A549 (cell line): Measurements from ENCODE around the gene CMPK2.

Experiments
- BHLHE40 ChIP-seq: IDR thresholded peaks from 2 replicates; pipeline ENCODE4 v1.6.1; 2012; ENCODE audit warnings: low read depth, low read length, inconsistent platforms
- CBX2 ChIP-seq: fragments of 200-600 bp; sonication (generic); IDR thresholded peaks from 2 replicates; pipeline ENCODE4 v1.6.1; 2016; ENCODE audit warnings: low read depth, mild to moderate bottlenecking, borderline replicate concordance
- CTCF ChIP-seq: fragments of >200 bp; sonication (Bioruptor Twin); formaldehyde crosslinking; IDR thresholded peaks from 3 replicates; pipeline ENCODE4 v1.5.1; 2016
- EP300 ChIP-seq, 2 experiments: fragments of >200 bp; sonication (Bioruptor Twin); formaldehyde crosslinking; IDR thresholded peaks; 2 replicates in 1 of 2; 3 replicates in 1 of 2; pipeline ENCODE4 v1.6.1; 2016 to 2017
- JUNB ChIP-seq: fragments of >200 bp; sonication (Bioruptor Twin); formaldehyde crosslinking; IDR thresholded peaks from 2 replicates; pipeline ENCODE4 v1.6.1; 2016
- KDM5A ChIP-seq: fragments of 200-600 bp; sonication (generic); IDR thresholded peaks from 2 replicates; pipeline ENCODE4 v1.6.1; 2016; ENCODE audit warnings: antibody characterized with exemption, mild to moderate bottlenecking
- NR3C1 ChIP-seq: fragments of >200 bp; sonication (Bioruptor Twin); formaldehyde crosslinking; IDR thresholded peaks from 3 replicates; pipeline ENCODE4 v1.6.1; 2017
- PHF8 ChIP-seq: fragments of 200-600 bp; sonication (generic); IDR thresholded peaks from 2 replicates; pipeline ENCODE4 v1.6.1; 2016; ENCODE audit warnings: low read depth, mild to moderate bottlenecking, antibody characterized with exemption, moderate library complexity, borderline replicate concordance
- POLR2A ChIP-seq: IDR thresholded peaks from 2 replicates; pipeline ENCODE4 v1.6.1; 2012; ENCODE audit warnings: mild to moderate bottlenecking, low read length
- RARB ChIP-seq: fragments of 250-450 bp; sonication (Bioruptor Pico); IDR thresholded peaks from 2 replicates; pipeline ENCODE4 v1.8.0; 2021; ENCODE audit warnings: mild to moderate bottlenecking, moderate library complexity
- RCOR1 ChIP-seq: fragments of 150-350 bp; IDR thresholded peaks from 2 replicates; pipeline ENCODE4 v1.6.1; 2014; ENCODE audit warnings: antibody characterized with exemption, low read length, low read depth
- REST ChIP-seq: fragments of 200-600 bp; sonication (generic); IDR thresholded peaks from 2 replicates; pipeline ENCODE4 v1.6.1; 2016; ENCODE audit warnings: antibody characterized with exemption, mild to moderate bottlenecking, moderate library complexity
- RFX5 ChIP-seq: fragments of 450-650 bp; IDR thresholded peaks from 2 replicates; pipeline ENCODE4 v1.7.1; 2014; ENCODE audit warnings: antibody characterized with exemption, mild to moderate bottlenecking, moderate library complexity
- ZSCAN20 ChIP-seq: fragments of 250-450 bp; sonication (Bioruptor Pico); IDR thresholded peaks from 2 replicates; pipeline ENCODE4 v1.8.0; 2022; ENCODE audit warnings: mild to moderate bottlenecking, moderate library complexity

DNA sequence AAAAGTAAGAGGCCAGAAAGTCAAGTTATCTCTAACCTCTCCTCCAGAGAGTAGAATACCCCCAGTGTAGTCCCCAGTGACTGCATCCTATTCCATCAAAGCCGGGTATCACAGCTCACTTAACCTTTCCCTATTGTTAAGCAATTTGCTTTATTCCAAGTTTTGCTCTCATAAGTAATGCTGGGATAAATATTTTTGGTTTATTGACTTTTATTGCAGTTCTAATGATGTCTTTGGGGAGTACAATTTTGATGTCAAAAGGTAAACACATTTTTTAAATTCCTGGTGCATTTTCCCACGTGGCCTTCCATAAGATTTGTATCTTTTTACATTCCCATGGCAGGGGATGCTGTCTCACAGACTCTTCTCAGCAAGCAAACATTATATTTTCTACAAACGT is 43.3 kb downstream of the CMPK2 start:
- TF ChIP-seq CTCF (no peak), BHLHE40 (no peak), KDM5A (no peak), RCOR1 (no peak), RARB (no peak), PHF8 (no peak), EP300 (IDR thresholded peaks at IDR 0.05) (no peak), JUNB (no peak), NR3C1 (no peak), RFX5 (no peak), ZSCAN20 (CRISPR knock-in tag) (no peak), REST (no peak), POLR2A (no peak), CBX2 (no peak)
